Vagina (tissue), 2 donors: Measurements from ENCODE around the gene TEKT4. TPM values are rescaled to one million over a fixed set of nuclear protein-coding genes. Genes with fewer than 3 reads are reported as not detected.
"Not testable (repeated sequence)": the region's sequence is repeated elsewhere in the genome, so short reads cannot be mapped to it uniquely, and the experiment has no call there.

ENCODE experiments used
- DNase-seq, 2 donors: peaks; one replicate each; pipeline ENCODE4 v3.0.0-alpha.2; 2017; ENCODE audit errors: extremely low spot score in 2 of 2
- H3K27ac ChIP-seq: fragments of 200-600 bp; sonication (generic); one replicate; pipeline ENCODE4 v1.5.1; 2019
- H3K27me3 ChIP-seq: fragments of 200-600 bp; sonication (generic); one replicate; pipeline ENCODE4 v1.5.1; 2019
- H3K36me3 ChIP-seq, 2 donors: fragments of 200-600 bp; sonication (generic); one replicate each; pipeline ENCODE4 v1.5.1; 2017 to 2019
- H3K4me1 ChIP-seq: fragments of 200-600 bp; sonication (generic); one replicate; pipeline ENCODE4 v1.5.1; 2019
- H3K4me3 ChIP-seq, 2 donors: fragments of 200-600 bp; sonication (generic); 1 replicate in 1 of 2; 2 replicates in 1 of 2; pipeline ENCODE4 v1.5.1; 2016 to 2019
- H3K9me3 ChIP-seq: fragments of 200-600 bp; sonication (generic); one replicate; pipeline ENCODE4 v1.5.1; 2019
- POLR2A ChIP-seq, 2 donors: fragments of 450-650 bp; IDR thresholded peaks; one replicate each; pipeline ENCODE4 v1.6.1; 2017; ENCODE audit warnings: antibody characterized with exemption in 2 of 2, mild to moderate bottlenecking in 2 of 2, moderate library complexity in 2 of 2
- POLR2AphosphoS5 ChIP-seq, 2 donors: sonication (generic); formaldehyde crosslinking; IDR thresholded peaks; one replicate each; pipeline ENCODE4 v1.9.0; 2017; ENCODE audit warnings: antibody characterized with exemption in 2 of 2, mild to moderate bottlenecking in 2 of 2, low read depth in 1 of 2; ENCODE audit not compliant: insufficient read depth in 1 of 2
- intact Hi-C: fragments of 100-400 bp; cut with DNase I; formaldehyde crosslinking; loops from one replicate; pipeline ENCODE4 v1.15.1; 2023
- small RNA-seq: library from RNA; depleted of rRNA; stranded (forward); fragments of <200 nt; gene quantifications from one replicate; pipeline ENCODE3, GENCODE V24; 2016
- total RNA-seq: library from RNA; depleted of rRNA; stranded (reverse); fragments of >200 nt; gene quantifications from one replicate; pipeline ENCODE4 v1.2.3, GENCODE V29; 2016
- TF ChIP-seq, protein P1 (sequence below), 3 experiments: fragments of 450-650 bp in 2 of 3; fragments of 200-600 bp in 1 of 3; sonication (generic) in 1 of 3; IDR thresholded peaks; one replicate each; pipeline ENCODE4 v1.5.1; 2017 to 2019; ENCODE audit warnings: antibody characterized with exemption in 3 of 3, mild to moderate bottlenecking in 2 of 3, moderate library complexity in 2 of 3

Gene TEKT4
- total RNA-seq, 1 donor from 2014 or later: not detected

GRCh38 chr2:94923196-94923595, 52.0 kb downstream of the TEKT4 start:
- no peak overlapping the region for H3K4me3 ChIP-seq
- no peaks in the 10 kb centered on the region for H3K9me3 ChIP-seq
- intact Hi-C loops: no loop called here
- H3K27me3 ChIP-seq: no peaks in the 10 kb centered on the region
- H3K27ac ChIP-seq: no peak overlapping the region
- TF ChIP-seq POLR2A (IDR thresholded peaks at IDR 0.05) (no peak), POLR2AphosphoS5 (IDR thresholded peaks at IDR 0.05; ENCODE audit: insufficient read depth in 1 of 2, low read depth in 1 of 2) (no peak)
- TF ChIP-seq, protein P1, sequence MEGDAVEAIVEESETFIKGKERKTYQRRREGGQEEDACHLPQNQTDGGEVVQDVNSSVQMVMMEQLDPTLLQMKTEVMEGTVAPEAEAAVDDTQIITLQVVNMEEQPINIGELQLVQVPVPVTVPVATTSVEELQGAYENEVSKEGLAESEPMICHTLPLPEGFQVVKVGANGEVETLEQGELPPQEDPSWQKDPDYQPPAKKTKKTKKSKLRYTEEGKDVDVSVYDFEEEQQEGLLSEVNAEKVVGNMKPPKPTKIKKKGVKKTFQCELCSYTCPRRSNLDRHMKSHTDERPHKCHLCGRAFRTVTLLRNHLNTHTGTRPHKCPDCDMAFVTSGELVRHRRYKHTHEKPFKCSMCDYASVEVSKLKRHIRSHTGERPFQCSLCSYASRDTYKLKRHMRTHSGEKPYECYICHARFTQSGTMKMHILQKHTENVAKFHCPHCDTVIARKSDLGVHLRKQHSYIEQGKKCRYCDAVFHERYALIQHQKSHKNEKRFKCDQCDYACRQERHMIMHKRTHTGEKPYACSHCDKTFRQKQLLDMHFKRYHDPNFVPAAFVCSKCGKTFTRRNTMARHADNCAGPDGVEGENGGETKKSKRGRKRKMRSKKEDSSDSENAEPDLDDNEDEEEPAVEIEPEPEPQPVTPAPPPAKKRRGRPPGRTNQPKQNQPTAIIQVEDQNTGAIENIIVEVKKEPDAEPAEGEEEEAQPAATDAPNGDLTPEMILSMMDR (IDR thresholded peaks at IDR 0.05): no peak
- H3K4me1 ChIP-seq: no peaks in the 10 kb centered on the region
- no peaks in the 10 kb centered on the region for H3K36me3 ChIP-seq
- no peak for DNase-seq

- H3K4me1 ChIP-seq, H3K36me3 ChIP-seq, H3K4me3 ChIP-seq, H3K27me3 ChIP-seq, DNase-seq, H3K27ac ChIP-seq, intact Hi-C loops, H3K9me3 ChIP-seq: not testable (repeated sequence)
Observed at GRCh38 chr2:94924999-94925398, 53.8 kb downstream of the TEKT4 start.

Small RNA genes lying within 50 kb of the gene (small RNA-seq; reads per million reads assigned to genes)
- not detected for gene RNU6-1320P

Other genes starting within 250 kb of the TEKT4 start
- 71.0 TPM for gene MAL, start 154.3 kb downstream of the TEKT4 start, total RNA-seq